ENCODE results near the gene APRT.
A peak's percentile ranks its signal among the peaks of the same experiment; 100 is the strongest.
"Not testable (repeated sequence)": the region's sequence is repeated elsewhere in the genome, so short reads cannot be mapped to it uniquely, and the experiment has no call there.

Gene APRT

DNA sequence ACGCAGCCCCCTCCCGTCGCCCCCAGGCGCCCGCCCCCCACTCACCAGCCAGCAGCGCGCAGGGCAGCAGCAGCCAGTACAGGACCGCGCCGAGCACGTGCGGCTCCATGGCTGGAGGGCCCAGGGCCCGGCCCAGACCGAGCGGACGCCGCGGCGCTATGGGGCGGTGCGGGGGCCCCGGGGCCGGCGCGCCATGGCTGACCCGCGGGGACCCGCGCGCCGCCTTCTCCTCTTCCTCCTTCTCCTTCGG is 26.9 kb downstream of the APRT start:
- DNase-seq = no peak

DNA sequence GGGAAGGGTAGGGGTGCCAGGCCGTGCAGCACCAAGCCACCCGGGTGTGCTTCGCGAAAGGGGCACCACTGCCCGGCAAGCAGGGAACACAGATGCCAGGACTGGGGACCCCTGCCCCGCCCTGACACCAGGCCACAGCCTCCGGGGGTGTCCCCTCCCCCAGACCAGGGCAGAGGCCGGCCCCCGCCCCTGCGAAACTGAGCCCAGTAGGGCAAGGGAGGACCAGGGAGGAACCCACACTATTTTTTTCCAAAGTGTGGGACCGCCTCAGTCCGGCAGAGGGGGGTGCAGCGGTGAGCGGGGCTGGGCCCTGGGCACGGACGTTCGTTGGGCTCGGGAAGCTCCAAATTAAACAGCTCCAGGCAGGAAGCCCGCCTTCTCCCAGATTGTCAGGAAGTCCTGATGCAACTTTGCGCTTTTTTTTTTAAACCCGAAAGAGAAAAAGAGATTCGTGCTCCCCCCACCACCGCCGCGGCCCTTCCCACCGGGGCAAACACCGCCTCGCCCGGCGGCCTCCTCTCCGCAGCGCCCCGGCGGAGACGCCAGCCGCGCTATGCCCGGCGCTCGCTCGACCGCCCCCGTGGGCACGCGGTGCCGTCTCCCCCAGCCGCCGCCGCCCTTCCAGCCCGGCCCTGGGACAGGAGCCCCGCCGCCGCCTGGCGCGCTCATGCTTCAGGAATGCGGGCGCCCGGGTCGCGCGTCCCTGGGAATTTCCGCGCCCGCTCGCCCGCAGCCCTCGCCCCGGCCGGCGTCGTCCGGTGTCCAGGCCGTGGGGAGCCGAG is 27.5 kb downstream of the APRT start:
- peak; percentile 50 for DNase-seq

GRCh38 chr16:88783391-88784073 is 28.2 kb downstream of the APRT start:
- DNase-seq = no peak

DNA sequence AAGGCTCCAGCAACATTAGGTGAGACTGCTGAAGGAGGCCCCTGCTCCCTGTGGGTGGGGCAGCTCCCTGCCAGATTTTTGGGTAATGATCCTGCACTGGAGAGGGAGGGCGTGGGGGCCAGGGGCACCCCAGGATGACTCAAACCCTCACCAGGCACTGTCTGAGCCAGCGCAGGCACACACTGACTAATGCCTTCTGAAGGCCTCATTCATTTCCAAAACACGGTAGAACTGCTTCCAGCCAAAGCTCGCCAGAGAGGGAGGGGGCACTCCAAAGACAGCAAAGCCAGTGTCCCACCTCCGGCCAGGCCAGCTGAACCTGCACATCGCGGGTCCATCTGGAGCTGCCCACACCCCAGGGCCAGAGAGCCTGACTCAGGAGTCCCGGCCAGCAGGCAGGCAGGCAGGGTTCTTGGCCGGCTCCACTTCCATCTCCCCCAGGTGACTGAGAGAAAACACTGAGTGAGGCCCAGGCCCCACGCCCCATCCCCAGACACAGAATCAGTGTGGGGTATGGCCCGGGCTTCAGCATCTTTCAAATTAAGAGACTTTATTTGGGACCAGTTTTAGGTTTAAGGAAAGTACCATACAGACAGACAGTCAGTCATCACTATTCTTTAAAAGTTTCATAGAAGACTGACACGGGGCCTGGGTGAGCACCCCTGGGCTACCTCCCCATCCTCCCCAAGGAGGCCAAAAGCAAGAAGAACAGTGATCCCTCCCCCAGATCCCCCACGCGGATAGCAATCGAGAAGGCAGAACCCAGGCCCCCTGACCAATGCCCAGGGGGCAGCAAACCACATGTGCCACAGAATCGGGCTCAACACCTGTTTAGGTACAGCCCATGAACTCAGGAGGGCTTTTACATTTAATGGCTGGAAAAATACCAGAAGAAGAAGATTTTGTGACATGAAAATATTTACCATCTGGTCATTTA is 29.0 kb downstream of the APRT start:
- peak; percentile 61 for DNase-seq

DNA sequence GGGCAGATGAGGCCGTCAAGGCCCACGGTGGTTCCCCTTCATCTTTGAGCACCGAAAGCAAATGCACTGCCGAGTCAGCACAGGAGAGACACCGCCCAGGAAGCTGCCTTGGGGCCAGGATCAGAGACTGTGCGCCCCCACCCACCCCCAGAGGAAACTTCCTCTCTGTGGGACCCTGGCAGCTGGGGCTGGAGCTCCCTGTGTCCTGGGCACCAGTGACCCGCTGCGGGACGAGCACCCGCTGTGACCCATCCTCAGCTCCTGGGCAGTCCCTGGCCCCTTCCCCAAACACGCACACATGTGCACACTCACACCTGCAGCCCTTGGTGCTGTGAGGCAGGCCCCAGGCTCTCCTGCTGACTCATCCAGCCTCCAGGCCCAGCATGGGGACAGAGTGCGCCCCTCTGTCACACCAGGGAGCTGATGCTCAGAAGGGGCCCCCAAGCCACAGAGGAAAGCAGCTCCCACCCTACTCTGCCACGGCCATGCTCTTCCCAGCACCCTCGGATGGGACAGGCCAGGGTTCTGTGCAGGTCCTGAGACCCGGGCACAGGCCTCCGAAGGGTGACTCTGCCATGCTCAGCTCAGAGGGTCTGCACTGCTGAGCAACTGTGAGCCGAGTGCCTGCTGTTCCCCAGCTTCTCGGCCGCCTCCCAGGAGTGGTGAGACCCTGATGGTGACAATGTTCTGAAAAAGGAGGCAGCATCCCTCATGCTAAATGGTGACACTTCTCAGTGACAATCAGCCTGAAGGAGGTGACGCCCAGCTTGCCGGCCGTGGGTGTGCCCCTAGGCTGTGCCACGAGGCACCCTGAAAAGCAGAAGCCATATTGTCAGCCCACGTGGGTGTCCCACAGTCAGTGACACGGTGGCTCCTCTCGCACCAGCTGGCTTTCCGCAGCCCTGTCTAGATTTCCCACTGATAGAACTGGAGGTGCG is 30.3 kb downstream of the APRT start:
- peak; percentile 60 for DNase-seq

GRCh38 chr16:88780142-88781062 is 31.3 kb downstream of the APRT start:
- DNase-seq = no peak

DNA sequence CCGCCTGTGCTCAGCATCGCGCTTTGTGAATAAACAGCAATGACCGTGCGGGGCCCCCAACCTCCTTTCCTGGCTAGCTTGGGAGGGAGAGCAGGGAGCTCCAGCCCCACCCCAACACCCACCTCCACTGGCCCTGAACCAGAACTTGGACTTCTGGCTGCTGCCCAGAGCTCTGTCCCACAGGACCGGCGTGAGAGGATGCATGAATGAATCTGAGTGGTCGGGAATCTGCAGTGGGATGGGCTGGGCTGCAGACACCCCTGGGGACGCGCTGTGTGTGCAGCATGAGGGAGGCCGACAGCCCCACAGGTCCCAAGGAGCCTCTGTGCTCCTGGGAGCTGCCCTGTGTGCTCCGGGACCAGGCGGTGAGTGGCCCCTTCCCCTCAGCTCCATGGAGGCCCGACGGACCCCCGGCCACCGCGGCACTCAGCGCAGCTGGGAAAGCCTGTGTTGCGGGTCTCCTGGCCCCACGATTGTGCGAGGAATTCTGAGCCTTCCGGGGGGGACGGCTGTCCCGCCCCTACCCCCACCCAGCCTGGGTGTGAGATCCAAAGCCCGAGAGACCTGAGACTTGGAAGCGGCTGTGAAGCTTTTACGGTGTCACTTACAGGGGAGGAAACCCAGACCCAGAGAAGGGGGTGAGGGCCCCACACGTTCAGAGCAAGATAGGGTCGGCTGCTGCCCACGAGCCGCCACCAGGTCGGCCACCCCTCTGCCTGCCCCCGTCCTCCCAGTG is 32.2 kb downstream of the APRT start:
- DNase-seq = no peak

GRCh38 chr16:88778541-88779065 is 33.1 kb downstream of the APRT start:
- no peak for DNase-seq

DNA sequence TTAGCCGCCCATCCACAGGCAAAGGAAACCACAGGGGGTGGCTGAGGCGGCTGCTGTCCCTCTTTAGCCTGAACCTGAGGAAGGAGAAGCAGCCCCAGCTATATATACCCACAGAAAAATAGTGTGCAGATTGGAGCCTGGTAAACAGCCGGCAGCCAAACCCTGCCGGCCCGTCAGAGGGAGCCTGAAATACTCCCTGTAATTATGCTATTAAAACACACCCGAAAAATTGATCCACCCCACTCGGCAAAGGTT is 33.5 kb downstream of the APRT start:
- DNase-seq = no peak

DNA sequence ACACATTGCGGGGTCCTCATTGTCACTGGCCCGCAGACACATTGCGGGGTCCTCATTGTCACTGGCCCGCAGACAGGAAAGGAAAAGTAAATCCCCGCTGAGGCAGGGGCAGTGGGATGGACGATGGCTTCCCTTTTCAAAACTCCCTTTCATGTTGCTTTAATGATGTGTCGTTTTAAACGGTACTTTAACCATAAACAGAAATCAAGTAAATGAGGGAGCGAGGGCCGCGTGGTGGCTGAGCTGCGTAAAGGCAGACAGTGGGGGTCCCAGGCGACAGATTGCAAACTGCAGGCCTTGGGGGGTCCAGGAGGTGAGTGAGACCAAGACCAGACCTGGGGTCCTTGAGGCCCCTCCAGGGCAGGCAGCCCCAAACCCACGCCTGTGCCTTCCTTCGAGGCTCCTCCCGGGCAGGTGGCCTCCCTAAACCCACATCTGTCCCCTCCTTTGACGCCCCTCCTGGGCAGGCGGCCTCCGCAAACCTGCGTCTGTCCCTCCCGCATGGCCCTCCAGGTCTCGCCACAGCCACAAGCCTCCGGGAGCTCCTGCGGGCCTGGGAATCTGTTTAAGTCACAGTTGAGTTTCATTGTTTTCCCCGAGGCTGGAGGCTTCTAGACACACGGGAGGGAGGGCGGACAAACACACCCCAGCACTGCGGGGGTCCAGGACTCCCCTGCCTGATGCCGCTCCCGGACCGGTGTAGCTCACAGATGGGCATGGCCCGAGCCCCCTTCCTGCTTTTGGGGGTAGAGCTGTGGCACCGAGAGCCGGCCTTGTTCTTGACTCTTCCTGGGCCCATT is 34.1 kb downstream of the APRT start:
- DNase-seq = no peak

- no peak for DNase-seq
These were observed 35.9 kb downstream of the APRT start for GRCh38 chr16:88775825-88776224.

DNA sequence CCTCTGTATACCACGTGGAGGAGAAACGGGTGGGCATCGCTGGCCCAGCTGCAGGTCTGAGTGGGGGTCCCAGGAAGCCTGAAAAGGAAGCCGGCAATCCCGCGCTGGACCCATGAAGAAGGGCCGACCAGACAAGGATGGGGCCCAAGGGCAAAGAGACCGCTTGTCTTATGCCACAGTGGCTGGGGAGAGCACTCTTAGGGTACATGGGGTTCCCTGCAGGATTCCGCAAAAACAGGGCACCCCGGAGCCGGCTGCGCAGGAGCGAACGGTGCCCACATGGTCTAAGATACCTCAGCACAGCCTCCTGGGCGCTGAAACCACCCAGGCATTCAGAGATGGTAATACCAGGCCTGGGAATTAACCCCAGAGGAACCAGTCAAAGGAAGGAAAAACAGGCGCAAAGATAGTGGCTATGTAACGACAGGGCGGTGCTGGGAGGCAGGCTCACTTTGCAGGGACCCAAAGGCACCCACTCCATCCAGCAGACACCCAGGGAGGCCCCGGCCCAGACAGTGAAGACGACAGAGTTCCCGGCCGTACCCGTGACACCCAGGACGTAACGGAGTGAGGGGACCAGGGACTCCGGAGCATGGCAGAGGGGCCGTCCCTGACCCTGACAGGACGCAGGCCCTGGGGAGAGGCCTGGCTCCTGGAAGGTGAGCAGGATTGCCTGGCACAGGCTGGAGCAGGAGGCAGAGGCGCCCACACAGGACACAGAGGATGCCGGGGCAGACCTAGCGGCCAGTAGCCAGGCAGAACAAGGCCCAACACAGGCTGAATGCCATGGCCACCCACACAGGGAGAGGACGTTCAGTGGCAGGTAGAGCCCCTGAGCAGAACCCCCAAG is 37.0 kb downstream of the APRT start:
- DNase-seq = no peak

- DNase-seq = no peak
These were observed 37.9 kb downstream of the APRT start for GRCh38 chr16:88773812-88774291.

DNA sequence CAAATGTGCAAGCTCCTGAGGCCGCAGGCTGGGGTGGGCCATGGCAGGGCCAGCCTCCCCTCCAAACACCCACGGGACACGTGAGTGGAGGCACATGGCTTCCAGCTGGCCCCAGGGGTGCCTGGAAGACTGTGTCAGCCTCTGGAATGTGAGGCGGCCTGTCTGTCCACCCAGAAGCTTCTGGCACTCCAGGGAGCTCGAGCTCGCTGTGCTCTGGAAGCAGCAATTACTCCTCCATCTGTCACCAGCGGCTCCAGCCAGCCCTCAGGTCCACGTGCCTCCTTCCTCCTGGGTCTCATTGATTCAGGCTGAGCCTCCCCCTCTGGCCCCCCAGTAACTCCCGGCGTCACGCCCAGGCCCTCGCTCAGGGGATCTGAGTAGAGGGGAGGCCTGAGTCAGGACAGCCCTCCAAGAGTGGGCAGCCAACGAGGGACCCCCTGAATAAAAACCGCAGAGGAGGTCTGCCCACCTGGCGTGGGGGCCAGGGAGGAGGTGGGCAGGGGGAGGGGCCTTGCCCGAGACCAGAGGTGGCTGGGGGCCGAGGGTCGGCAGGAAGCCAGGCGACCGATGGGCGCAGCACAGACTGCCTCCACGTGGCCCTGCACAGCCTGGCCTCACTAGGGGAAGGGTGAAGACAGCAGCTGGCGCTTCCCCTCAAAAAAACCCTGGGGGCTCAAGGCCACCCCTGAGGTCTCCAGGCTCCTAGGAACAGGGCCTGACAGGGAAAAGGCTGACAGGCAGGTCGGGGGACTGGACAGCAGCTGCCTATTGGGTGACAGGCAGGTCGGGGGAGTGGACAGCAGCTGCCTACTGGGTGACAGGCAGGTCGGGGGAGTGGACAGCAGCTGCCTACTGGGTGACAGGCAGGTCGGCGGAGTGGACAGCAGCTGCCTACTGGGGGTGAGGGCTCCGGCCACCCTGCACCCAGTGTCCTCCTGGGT is 38.6 kb downstream of the APRT start:
- no peak for DNase-seq

- not testable (repeated sequence) for DNase-seq
These were observed 39.9 kb downstream of the APRT start for GRCh38 chr16:88771781-88772180.

- no peak for DNase-seq
These were observed 40.4 kb downstream of the APRT start for GRCh38 chr16:88771294-88771772.

Measured in activated CD4-positive, alpha-beta T cell treated with anti-CD3 and anti-CD28 coated beads, Interleukin-2, amount 50 U/mL, for 1 hour (primary cell).